PC-3 (cell line): ENCODE results near the gene SLC25A21. TPM values are rescaled to one million over a fixed set of nuclear protein-coding genes. Genes with fewer than 3 reads are reported as not detected.

Experiments used
- ATAC-seq: fragments of 200-7000 bp; cut with Tn5 transposase; 2 replicates; pipeline ENCODE4 v1.9.1; 2020; ENCODE audit warnings: mild to moderate bottlenecking, moderate library complexity
- Bru-seq: library from RNA; stranded (reverse); fragments of 400-500 nt; gene quantifications from one replicate; lab custom pipeline; 2021; lab: Mats Ljungman, UMichigan
- BruChase-seq, 2 experiments: library from RNA; stranded (reverse); fragments of 400-500 nt; gene quantifications; one replicate each; lab custom pipeline; 2021; lab: Mats Ljungman, UMichigan
- BruUV-seq: library from RNA; stranded (reverse); fragments of 400-500 nt; replicated peaks from 2 replicates; lab custom pipeline; 2021; lab: Mats Ljungman, UMichigan
- CTCF ChIA-PET: fragments of 300-600 bp; sonication (Branson Sonifier 250); formaldehyde crosslinking; loops from one replicate; lab custom pipeline; 2022; ENCODE audit warnings: antibody characterized with exemption; lab: Charles Lee
- POLR2A ChIA-PET: fragments of 300-600 bp; sonication (Branson Sonifier 250); formaldehyde crosslinking; loops from one replicate; lab custom pipeline; 2022; ENCODE audit warnings: antibody characterized with exemption; ENCODE audit not compliant: unreplicated experiment; lab: Charles Lee
- DNase-seq: peaks from one replicate; pipeline ENCODE4 v3.0.0-alpha.2; 2015
- H2AFZ ChIP-seq: fragments of 300-600 bp; sonication (generic); 2 replicates; pipeline ENCODE4 v1.6.0; 2016; ENCODE audit warnings: antibody characterized with exemption, low read length
- H3F3A ChIP-seq: fragments of 300-600 bp; sonication (generic); one replicate; pipeline ENCODE4 v1.6.0; 2017; ENCODE audit warnings: antibody characterized with exemption, low read length, control low read depth, mild to moderate bottlenecking; ENCODE audit not compliant: unreplicated experiment
- H3K27ac ChIP-seq: fragments of 300-600 bp; sonication (generic); 2 replicates; pipeline ENCODE4 v1.5.1; 2016; ENCODE audit warnings: mild to moderate bottlenecking, low read length
- H3K27me3 ChIP-seq: fragments of 300-600 bp; sonication (generic); 2 replicates; pipeline ENCODE4 v1.6.1; 2016; ENCODE audit warnings: low read length, mixed read lengths
- H3K36me3 ChIP-seq: fragments of 300-600 bp; sonication (generic); 2 replicates; pipeline ENCODE4 v1.6.1; 2016; ENCODE audit warnings: low read depth, mixed run types, low read length, mixed read lengths
- H3K4me1 ChIP-seq: fragments of 300-600 bp; sonication (generic); 2 replicates; pipeline ENCODE4 v1.5.1; 2016; ENCODE audit warnings: low read length; ENCODE audit not compliant: insufficient read depth
- H3K4me2 ChIP-seq: fragments of 300-600 bp; sonication (generic); 2 replicates; pipeline ENCODE4 v1.6.0; 2016; ENCODE audit warnings: low read length
- H3K4me3 ChIP-seq: fragments of 300-600 bp; sonication (generic); 2 replicates; pipeline ENCODE4 v1.5.1; 2016; ENCODE audit warnings: mild to moderate bottlenecking, low read length, mixed read lengths
- H3K79me2 ChIP-seq: fragments of 300-600 bp; sonication (generic); 2 replicates; pipeline ENCODE4 v1.6.1; 2017; ENCODE audit warnings: low read length, mixed read lengths
- H3K9ac ChIP-seq: fragments of 300-600 bp; sonication (generic); 2 replicates; pipeline ENCODE4 v1.6.0; 2016; ENCODE audit warnings: mild to moderate bottlenecking, low read length
- H3K9me2 ChIP-seq: fragments of 300-600 bp; sonication (generic); replicated peaks from 2 replicates; pipeline ENCODE4 v1.6.1; 2016; ENCODE audit warnings: mixed run types, low read length, mixed read lengths
- H3K9me3 ChIP-seq: fragments of 300-600 bp; sonication (generic); 2 replicates; pipeline ENCODE4 v1.6.1; 2016; ENCODE audit warnings: low read length, mixed read lengths
- H4K20me1 ChIP-seq: fragments of 300-600 bp; sonication (generic); 2 replicates; pipeline ENCODE4 v1.6.1; 2016; ENCODE audit warnings: low read length, mixed read lengths
- EZH2 ChIP-seq: fragments of 300-600 bp; sonication (generic); IDR thresholded peaks from one replicate; pipeline ENCODE4 v1.6.1; 2017; ENCODE audit warnings: antibody characterized with exemption, mild to moderate bottlenecking, low read length; ENCODE audit not compliant: unreplicated experiment
- EZH2phosphoT487 ChIP-seq: fragments of 300-600 bp; sonication (generic); IDR thresholded peaks from 2 replicates; pipeline ENCODE4 v1.6.1; 2018; ENCODE audit warnings: mild to moderate bottlenecking, antibody characterized with exemption, low read length, borderline replicate concordance
- intact Hi-C: fragments of 100-400 bp; cut with micrococcal nuclease; formaldehyde crosslinking; loops from 2 replicates; pipeline ENCODE4 v1.9.0; 2023
- long read RNA-seq: library from polyadenylated mRNA; unstranded; transcript quantifications from one replicate; pipeline ENCODE4 v2.0.0, GENCODE V29; 2021; ENCODE audit not compliant: unreplicated experiment
- total RNA-seq: library from RNA; depleted of rRNA; stranded (reverse); fragments of >200 nt; gene quantifications from 2 replicates; pipeline ENCODE4 v1.2.3, GENCODE V29; 2014; rRNA removed
- TF ChIP-seq, protein P1 (sequence below): fragments of 300-600 bp; sonication (generic); conservative IDR thresholded peaks from 2 replicates; pipeline ENCODE4 v1.5.1; 2017; ENCODE audit warnings: antibody characterized with exemption, low read depth, mild to moderate bottlenecking, low read length

SLC25A21 gene
- total RNA-seq (0.87 and 1.0 TPM in 2 replicates), Bru-seq, nascent RNA (percentile 48 among the genes with signal in this experiment), BruChase-seq, experiment 1, labeled RNA remaining after a 6-hour chase (percentile 45 among the genes with signal in this experiment), BruChase-seq, experiment 2, labeled RNA remaining after a 2-hour chase (percentile 62 among the genes with signal in this experiment)
- long read RNA-seq, partial matches to known transcripts: 0 of 2 reads
- long read RNA-seq, other reads (novel, unspliced or antisense): 2 of 2 reads

DNA sequence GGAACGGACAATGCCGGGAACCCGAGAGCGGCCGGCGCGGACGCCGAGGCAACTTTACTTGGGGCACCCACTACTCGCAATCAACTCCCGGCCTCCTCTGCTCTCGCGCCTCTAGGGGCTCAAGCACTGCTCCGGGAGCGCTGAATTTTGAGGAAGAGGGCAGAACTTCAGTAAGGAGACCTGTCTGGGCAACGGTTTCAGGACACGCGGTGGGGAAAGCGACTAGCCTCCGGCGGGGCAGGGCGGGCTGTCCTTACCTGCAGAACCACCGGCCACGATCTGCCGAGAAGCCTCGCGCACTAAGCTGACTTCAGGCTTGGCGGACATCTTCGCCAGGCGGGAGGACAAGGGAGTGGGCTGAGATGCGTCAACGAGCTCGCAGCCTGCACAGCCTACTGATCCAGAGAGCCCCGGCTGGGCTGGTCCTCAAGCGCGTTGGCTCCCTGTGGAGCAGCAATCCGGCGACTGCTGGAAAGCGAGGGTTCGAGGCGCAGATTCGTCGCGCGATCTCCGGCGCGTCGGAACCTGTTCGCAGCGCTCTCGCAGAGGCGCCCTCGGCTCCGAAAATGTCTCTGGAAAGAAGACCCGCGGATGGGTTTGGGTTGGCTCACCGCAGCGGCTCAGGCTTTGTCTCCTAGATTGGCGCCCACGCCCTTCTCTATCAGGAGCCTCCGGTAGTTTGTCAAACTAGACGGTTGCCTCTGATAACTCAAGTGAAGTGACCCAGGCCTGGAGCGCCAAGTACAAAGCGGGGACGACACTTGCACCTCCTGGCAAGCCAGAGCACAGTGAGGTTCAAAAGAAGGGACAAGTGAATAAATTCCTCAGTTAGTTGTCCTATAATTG, at the start of gene SLC25A21:
TSS of gene SLC25A21 (minus strand) at position 583 of the 846 bp plus-strand sequence.
- POLR2A ChIA-PET: interaction anchor here (0.7 kb wide), 1 partner anchor 26 kb away, joined by 3 read pairs; no protein-coding TSS in a partner anchor
- intact Hi-C loops: loop anchor here (1.0 to 10.0 kb wide), 4 partner anchors 26 to 413 kb away; no protein-coding TSS in a partner anchor
- DNase-seq: peak; percentile 87

DNA sequence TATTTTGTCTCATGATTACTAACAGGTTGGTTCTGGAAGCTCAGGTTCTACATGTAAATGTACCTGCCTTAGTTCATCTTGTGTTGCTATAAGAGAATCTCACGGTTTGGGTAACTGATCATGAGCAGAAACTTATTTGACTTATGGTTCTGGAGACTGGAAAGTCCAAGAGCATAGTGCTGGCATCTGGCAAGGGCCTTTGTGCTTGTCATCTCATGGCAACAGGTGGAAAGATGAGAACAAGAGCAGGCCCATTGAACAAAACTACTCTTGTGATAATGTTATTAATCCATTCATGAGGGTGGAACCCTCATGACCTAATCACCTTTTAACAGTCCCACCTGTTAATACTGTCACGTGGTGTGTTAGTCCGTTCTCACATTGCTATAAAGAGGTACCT, 48.7 kb upstream of the SLC25A21 start:
- H3K27ac ChIP-seq: no peak overlapping the region
- ChIA-PET POLR2A (no interaction called here), CTCF (interaction anchor here (0.7 kb wide), 1 partner anchor 504 kb away, joined by 3 read pairs; no protein-coding TSS in a partner anchor)
- no peak overlapping the region for H3K4me3 ChIP-seq
- DNase-seq: no peak
- ATAC-seq: no peak
- H3K27me3 ChIP-seq: no peaks in the 10 kb centered on the region
- peaks cover 6% of the 10 kb centered on the region; the same call in 1 of the 2 replicates for H3K79me2 ChIP-seq
- peaks cover 10% of the 10 kb centered on the region for H3K4me1 ChIP-seq
- no peaks in the 10 kb centered on the region for H3K9me2 ChIP-seq
- no peaks in the 10 kb centered on the region for H4K20me1 ChIP-seq
- H3F3A ChIP-seq: no peaks in the 10 kb centered on the region
- intact Hi-C loops: no loop called here
- H3K9me3 ChIP-seq: 0 out of 2 replicates have a peak, but pooled peaks cover 5% of the 10 kb centered on the region
- no TSS peak for BruUV-seq
- TF ChIP-seq, protein P1, sequence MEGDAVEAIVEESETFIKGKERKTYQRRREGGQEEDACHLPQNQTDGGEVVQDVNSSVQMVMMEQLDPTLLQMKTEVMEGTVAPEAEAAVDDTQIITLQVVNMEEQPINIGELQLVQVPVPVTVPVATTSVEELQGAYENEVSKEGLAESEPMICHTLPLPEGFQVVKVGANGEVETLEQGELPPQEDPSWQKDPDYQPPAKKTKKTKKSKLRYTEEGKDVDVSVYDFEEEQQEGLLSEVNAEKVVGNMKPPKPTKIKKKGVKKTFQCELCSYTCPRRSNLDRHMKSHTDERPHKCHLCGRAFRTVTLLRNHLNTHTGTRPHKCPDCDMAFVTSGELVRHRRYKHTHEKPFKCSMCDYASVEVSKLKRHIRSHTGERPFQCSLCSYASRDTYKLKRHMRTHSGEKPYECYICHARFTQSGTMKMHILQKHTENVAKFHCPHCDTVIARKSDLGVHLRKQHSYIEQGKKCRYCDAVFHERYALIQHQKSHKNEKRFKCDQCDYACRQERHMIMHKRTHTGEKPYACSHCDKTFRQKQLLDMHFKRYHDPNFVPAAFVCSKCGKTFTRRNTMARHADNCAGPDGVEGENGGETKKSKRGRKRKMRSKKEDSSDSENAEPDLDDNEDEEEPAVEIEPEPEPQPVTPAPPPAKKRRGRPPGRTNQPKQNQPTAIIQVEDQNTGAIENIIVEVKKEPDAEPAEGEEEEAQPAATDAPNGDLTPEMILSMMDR: no peak
- TF ChIP-seq EZH2 (no peak), EZH2phosphoT487 (no peak)
- H3K9ac ChIP-seq: no peak overlapping the region
- H3K36me3 ChIP-seq: peaks cover 17% of the 10 kb centered on the region; the same call in 1 of the 2 replicates
- H3K4me2 ChIP-seq: no peak overlapping the region
- H2AFZ ChIP-seq: no peak overlapping the region

More for the DNA sequence above, at the start of gene SLC25A21:
- peak within 1 kb of the TSS; percentile 93 for H3K9ac ChIP-seq
- H3K27me3 ChIP-seq: no peaks in the 10 kb centered on the region
- H3K9me3 ChIP-seq: no peaks in the 10 kb centered on the region
- H3K4me2 ChIP-seq: peak within 1 kb of the TSS; percentile 87
- no peaks in the 10 kb centered on the region for H4K20me1 ChIP-seq
- TF ChIP-seq, protein P1: 0 out of 2 replicates have a peak, but pooled peaks have one; percentile 29
- no peak for TF ChIP-seq EZH2
- peak within 1 kb of the TSS; percentile 87 for H3K27ac ChIP-seq
- H3K9me2 ChIP-seq: no peaks in the 10 kb centered on the region
- H3K4me3 ChIP-seq: peak within 1 kb of the TSS; percentile 82
- H3K36me3 ChIP-seq: no peaks in the 10 kb centered on the region
- CTCF ChIA-PET: interaction anchor here (0.9 to 1.0 kb wide), 2 partner anchors 61 to 64 kb away, joined by 3 to 4 read pairs; no protein-coding TSS in a partner anchor
- peaks cover 27% of the 10 kb centered on the region for H3K79me2 ChIP-seq
- no peaks in the 10 kb centered on the region for H3F3A ChIP-seq
- BruUV-seq: TSS peak; percentile 73
- H2AFZ ChIP-seq: peak within 1 kb of the TSS; percentile 91
- ATAC-seq: peak; percentile 94
- peaks cover 15% of the 10 kb centered on the region for H3K4me1 ChIP-seq
